Measurements from ENCODE around the gene NT5M. TPM values are rescaled to one million over a fixed set of nuclear protein-coding genes. Genes with fewer than 3 reads are reported as not detected.
"Not testable (repeated sequence)": the region's sequence is repeated elsewhere in the genome, so short reads cannot be mapped to it uniquely, and the experiment has no call there.

The NT5M gene
- polyA plus RNA-seq, 4 donors = 5.0 to 7.4 (median 6.2) TPM

DNA sequence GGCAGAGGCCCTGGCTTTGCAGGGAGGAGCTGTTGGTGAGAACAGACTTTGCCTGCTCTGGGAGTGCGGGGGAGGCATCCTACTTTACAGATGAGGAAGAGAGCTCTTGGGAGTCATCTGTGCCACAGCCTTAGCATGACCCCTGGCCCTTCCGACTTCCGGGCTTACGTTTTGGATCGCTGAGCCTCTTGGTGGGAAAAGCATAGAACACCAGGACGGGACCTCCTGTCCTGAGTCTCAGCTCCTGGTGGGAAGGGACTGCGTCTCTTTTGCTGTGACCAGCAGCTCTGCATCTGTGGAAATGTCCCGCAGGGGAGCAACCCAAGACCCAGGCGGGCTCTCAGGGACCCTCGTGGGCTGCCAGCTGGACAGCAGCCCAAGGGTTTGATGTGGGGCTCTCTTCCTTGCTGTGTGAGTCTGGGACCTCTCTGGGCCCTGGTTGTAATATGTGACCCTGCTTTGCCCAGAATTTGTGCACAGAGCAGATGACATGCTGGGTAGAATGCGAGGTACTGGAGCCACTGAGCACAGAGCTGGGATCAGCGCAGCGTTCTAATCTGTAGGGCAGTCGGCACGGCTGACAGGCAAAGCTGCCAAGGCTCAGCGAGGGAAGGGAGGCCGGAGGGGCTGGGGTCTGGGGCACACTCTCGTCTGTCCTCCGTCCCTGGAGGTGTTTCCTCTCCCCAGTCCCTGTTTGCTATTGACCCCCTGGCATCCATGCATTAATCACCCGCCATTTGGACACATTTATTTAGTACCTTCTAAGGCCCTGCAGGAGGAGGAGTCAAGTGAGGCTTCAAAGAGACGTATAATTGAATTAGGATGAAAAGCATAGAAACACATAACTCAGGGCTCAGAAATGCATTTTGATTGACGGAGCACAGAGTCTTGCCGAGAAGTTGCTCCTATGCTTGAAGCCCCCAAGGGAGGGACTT is 64.0 kb downstream of the NT5M start:
- DNase-seq (ENCODE audit: low read depth in 4 of 4, low spot score in 3 of 4) = no peak

DNA sequence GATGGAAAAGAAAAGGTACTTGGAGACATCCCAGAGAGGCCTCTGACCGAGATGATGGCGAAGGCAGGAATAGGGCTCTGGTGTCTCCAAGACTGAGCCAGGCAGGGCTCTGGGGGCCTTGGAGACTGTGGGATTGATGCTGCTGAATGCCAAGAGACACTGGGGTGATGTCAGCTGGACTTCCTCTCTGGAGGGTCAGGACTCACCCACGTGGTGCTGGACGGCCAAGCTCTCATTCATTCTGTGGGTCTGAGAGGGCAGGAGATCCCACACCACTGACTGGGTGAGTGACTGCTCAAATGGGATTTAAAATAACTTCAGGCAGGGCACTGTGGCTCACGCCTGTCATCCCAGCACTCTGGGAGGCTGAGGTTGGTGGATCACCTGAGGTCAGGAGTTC is 64.8 kb downstream of the NT5M start:
- no peak for DNase-seq (ENCODE audit: low read depth in 4 of 4, low spot score in 3 of 4)

DNA sequence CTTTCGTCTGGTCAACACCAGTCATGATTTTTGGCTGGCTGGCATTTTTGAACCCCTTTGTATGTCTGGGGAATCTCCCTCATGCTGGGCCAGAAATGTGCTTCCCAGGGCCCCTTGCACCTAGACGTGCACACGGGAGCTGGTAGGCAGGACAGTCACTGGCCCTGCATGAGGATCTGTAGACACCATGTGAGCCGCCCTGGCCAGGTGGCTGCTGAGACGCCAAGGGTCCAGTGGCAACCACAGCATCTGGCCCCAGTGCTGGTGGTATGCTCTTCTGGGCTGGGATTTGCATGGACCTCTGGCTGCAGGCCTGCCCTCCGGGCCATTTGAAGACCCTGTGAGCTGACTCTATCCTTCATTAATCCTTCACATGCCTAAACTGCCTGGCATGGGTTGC is 67.5 kb downstream of the NT5M start:
- no peak for DNase-seq (ENCODE audit: low read depth in 4 of 4, low spot score in 3 of 4)

DNA sequence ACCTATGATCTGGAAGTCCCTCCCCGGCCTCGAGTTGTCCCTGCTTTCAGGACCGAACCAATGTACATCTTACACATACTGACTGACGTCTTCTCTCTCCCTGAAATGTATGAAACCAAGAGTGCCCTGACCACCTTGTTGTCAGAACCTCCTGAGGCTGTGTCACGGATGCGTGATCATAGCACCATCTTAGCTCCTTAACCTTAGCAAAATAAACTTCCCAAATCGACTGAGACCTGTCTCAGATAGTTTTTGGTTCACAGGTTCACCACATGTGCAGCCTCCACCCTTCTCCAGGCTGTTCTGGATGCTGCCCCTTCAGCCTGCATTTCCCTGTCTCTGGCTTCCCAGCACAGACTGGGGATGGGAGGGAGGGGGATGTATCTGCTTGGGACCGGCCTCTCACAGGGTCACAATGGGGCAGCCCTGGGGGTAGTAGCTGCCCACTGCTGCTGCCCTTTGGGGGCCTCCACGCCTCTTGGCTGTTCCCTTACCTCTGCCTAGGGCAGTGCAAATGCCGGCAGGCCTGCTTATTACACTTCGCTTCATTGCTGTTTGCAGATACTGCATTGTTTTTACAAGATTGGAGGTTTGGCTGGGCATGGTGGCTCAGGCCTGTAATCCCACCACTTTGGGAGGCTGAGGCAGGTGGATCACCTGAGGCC is 69.8 kb downstream of the NT5M start:
- DNase-seq (ENCODE audit: low read depth in 4 of 4, low spot score in 3 of 4) = no peak

DNA sequence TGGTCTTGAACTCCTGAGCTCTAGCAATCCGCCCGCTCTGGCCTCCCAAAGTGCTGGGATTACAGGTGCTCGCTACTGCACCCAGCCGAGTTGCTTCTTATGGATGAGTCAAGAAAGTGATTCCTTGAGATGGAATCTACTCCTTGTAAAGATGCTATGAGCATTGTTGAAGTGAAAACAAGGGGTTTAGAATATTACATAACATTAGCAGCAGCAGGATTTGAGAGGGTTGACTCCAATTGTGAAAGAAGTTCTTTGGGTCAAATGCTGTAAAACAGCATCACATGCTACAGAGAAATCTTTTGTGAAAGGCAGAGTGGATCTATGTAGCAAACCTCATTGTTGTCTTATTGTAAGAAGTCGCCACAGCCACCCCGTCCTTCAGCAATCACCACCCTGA is 72.7 kb downstream of the NT5M start:
- DNase-seq (ENCODE audit: low read depth in 4 of 4, low spot score in 3 of 4) = no peak

DNA sequence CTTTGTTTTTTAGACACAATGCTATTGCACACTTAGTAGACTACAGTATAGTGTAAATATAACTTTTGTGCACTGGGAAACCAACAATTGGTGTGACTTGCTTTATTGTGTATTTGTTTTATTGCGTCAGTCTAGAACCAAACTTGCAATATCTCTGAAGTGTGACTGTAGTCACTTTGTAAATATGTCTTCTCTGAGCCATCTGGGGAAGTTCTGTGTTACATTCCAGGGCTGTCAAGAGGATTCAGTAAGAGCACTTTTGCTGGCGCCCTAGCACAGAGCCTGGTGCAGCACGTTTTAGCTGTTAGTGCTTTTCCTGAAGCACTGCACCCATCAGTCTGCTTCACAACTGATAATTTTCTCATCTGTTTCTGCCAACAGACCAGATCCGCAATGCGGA is 73.2 kb downstream of the NT5M start:
- no peak for DNase-seq (ENCODE audit: low read depth in 4 of 4, low spot score in 3 of 4)

DNA sequence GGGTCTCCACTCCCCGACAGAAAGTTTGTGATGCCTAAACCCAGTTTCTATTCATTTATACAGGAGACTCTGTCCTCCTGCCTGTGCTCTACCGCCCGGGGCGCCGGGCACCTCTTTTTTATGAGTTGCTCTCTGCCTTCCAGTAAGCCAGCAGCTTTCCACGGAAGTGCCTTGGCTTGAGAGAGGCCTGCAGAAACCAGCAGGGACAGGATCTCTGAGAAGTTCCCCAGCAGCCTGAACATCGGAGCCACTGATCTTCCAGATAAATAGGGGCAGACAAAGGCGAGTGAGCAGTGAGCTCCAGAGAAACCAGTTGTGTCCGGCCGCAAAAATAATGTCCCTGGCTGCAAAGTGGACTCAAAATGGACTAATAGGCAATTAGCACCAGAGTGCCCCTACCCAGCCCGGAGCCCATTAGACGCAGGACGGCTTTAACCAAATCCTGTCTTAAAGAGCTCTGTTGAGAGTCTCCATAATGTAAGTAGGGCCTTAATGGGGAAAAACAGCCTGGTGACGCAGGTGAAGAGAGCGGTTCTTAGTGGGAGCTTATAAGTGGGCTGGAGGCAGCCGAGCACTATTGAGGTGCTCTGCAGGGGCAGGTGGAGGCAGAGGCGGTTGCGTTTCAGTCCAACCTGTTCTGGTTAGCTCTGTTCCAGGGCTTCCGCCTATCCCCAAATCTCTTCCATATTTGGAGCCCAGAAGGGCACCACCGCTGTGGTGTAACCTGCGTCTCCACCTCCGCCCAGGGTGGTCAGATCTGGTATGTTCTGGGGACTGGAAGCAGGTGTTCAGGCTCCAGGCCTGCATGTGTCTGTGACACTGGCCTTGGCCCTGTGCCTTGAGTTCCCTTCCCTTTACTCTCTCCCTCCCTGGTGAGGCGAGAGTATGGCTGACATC is 74.1 kb downstream of the NT5M start:
- no peak for DNase-seq (ENCODE audit: low read depth in 4 of 4, low spot score in 3 of 4)

DNA sequence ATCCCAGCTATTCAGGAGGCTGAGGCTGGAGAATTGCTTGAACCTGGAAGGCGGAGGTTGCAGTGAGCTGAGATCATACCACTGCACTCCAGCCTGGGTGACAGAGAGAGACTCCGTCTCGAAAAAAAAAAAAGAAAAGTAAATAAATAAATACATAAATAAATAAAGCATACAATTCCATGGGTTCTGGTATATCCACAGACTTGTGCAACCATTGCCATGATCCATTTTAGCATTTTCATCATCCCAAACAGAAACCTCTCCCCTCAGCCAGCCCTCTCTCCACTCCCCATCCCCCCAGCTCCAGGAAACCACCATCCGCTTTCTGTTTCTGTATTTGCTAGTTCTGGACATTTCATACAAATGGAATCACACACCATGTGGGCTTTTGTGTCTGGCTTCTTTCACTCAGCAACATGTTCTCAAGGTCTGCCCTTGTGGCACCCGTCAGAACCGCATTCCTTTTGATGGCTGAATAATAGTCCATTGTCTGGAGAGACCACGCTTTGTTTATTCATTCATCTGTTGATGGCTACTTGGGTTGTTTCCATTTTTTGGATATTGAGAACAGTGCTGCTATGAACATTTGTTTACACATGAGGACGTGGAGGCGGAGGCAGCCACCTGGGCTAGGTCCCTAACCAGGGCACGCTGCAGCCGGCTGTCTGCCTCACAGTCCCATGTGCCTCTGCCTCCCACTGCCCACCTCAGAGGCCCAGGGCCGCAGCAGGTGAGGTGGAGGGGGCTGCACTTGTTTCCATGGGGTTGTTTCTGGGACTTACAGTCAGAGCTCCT is 76.2 kb downstream of the NT5M start:
- DNase-seq (ENCODE audit: low read depth in 4 of 4, low spot score in 3 of 4) = no peak

DNA sequence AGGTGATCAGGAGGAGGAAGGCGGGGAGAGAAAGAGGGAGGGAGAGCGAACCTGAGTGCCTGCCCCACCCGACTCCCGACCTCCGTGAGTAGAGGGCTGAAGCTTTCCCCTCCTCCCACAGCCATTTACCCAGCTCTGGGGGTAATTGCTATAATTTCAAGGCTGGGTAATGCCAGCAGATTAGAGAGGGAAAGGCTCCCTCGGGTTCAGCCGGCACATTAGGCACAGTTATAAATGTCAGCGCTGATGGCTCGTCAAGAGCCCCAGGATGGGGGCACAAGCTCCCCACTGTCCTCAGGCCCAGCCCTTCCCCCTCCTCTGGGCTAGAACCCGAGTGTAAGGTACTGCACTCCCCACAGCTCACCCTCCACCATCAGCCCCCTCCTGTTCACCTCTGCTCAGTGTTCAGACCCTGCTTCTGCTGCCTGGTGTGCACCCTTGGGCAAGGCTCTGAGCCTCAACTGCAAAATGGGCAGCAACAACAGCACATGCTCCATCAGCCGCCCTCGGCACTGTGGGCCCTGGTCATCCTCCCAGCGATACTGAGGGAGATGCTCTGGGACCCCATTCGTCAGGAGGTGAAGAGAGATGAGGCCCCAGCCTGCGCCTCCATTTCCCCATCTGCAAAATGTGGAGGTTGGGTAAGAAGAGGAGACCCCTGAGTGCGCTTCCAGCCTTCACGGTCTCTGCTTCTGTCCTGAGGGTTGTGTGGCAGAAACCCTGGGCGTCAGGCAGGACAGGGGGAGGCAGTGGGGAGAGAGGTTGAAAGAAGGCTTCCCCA is 77.2 kb downstream of the NT5M start:
- DNase-seq (ENCODE audit: low read depth in 4 of 4, low spot score in 3 of 4) = no peak

DNA sequence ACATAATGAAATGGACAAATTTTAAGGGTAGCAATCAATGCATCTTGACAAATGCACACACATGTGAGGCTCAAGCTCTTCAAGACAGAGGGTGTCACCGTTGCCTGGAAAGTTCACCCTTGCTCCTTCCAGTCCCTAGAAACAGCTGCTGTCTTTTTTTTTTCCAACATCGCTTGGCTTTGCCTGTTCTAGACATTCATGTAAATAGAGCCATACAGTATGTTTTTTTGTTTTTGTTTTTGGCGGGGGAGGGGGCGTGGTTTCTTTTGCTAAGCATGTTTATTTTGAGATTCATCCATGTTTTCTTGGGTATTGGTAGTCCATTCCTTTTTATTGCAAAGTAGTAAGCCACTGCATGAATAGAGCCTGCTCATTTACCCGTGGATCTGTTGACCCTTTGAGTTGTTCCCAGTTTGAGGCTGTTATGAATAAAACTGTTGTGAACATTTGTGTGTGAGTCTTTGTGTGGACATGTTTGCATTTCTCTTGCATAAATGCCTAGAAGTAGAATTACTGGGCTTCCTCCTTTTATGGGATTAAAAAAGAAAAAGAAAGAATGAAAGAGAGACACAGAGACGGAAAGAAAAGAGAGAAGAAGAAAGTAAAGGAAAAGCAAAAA is 78.4 kb downstream of the NT5M start:
- no peak for DNase-seq (ENCODE audit: low read depth in 4 of 4, low spot score in 3 of 4)

DNA sequence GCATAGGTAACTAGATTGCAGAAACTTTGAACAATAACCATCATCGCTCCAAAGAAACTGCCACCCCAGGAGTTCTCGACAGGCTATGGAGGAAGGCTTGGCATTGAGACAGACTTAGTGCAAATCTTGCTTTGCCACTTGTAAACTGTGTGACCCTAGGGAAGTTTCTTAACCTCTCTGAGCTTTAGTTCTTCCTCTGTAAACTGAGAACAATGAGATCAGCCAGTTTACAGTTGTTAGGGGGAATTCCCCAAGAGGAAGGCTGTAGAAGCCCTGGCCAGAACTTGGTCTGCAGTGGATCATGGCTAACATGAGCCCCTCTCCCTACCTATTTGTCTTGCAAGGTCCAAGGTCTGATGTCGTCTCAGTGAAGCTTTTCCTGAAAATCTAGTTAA is 78.9 kb downstream of the NT5M start:
- DNase-seq (ENCODE audit: low read depth in 4 of 4, low spot score in 3 of 4) = no peak

DNA sequence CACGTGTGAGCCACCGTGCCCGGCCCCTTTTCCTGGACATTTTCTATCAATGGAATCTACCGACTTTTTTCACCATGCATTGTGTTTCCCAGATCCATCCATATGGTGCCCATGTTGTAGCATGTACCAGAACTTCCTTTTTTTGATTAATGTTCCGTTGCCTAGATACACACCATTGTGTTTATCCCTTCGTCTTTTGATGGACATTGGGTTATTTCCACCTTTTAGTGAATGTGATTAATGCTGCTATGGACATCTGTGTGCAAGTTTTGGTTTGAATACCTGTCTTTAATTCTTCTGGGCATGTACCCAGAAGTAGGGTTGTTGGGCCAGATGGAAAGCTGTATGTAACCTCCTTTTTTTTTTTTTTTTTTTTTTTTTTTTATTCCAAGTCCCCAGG is 79.8 kb downstream of the NT5M start:
- no peak for DNase-seq (ENCODE audit: low read depth in 4 of 4, low spot score in 3 of 4)

DNA sequence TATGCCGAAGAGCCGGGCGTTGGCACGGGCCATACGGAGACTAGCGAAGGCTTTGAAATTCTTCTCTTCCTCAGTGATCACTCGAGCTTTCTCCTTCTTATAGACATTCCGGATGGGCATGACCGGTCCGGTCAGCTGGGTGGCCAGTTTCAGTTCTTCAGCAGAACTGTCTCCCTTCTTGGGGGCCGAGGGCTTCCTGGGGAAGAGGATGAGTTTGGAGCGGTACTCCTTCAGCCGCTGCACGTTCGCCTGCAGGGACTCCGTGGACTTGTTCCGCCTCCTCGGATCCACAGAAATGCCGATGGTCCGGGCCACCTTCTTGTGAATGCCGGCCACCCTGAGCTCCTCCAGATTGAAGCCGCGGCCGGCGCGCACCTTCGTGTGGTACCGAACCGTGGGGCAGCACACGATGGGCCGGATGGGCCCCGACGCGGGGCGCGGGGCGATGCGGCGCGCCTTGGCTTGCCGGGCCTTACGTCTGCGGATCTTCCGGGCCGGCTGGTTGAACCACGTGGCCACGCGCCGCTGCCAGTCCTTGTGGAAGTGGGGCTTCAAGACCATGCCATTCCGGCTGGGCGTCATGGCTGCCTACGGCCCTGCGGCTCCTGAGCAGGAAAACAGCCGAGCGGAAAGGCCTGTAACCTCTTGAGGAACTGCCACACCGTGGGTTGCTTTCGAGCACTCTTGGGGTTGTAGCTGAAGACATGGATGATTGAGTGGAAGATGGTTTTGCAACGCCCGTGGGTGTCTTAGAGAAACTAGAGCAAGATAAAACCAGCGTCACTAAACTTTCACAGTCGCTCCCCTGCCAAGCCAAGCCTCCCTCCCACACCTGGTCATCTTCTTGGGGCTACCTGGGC is 80.5 kb downstream of the NT5M start:
- not testable (repeated sequence) for DNase-seq (ENCODE audit: low read depth in 4 of 4, low spot score in 3 of 4)

DNA sequence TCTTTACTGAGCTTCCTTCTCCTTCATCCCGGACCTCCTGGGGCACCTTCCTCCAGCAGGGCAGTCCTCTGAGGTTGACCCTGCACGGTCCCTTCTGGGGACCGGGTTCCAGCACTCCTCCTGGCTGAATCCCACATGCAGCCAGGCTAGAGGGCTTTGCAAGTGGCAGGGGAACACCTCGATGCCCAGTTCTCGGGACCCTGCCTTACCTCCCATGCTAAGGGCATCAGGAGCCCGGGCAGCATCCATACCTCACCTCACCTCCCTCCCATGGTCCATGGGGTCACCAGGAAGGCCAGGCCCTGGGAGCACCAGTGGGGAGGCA is 81.1 kb downstream of the NT5M start:
- no peak for DNase-seq (ENCODE audit: low read depth in 4 of 4, low spot score in 3 of 4)

DNA sequence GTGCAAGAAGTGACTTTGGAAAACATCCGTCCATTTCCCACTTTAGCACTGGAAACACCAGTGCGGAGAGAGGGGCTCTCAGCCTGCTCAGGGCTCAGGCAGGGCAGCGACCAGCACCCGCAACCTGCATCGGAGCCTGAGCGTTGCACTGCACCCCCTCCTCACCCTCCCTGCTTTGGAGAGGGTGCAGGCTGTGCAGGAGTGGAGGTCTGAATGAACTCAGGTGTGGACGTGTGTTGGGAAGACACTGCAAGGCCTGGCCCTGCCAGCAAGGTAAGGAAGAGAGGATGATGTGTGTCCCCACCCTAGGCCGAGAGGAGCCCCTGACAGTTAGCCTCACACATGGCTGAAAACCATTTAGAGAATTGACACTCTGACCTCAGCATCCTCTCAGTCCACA is 81.8 kb downstream of the NT5M start:
- DNase-seq (ENCODE audit: low read depth in 4 of 4, low spot score in 3 of 4) = no peak

DNA sequence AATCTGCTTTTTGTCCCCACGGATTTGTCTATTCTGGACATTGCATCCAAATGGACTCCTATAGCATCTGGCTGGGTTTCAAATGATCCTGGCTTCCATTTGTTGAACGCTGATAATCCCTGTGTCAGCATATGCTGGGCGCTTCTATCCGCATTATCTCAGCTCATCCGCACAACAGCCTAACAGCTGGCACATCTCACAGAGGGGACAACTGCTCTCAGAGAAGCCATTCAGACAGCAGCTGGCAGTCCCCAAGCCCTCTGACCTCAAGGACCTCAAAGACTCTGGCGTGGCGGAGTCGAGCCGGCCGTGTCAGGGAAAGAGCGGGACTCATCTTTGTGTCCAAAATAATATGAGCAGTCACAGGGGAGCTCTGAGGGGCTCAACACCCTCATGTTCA is 82.3 kb downstream of the NT5M start:
- no peak for DNase-seq (ENCODE audit: low read depth in 4 of 4, low spot score in 3 of 4)

DNA sequence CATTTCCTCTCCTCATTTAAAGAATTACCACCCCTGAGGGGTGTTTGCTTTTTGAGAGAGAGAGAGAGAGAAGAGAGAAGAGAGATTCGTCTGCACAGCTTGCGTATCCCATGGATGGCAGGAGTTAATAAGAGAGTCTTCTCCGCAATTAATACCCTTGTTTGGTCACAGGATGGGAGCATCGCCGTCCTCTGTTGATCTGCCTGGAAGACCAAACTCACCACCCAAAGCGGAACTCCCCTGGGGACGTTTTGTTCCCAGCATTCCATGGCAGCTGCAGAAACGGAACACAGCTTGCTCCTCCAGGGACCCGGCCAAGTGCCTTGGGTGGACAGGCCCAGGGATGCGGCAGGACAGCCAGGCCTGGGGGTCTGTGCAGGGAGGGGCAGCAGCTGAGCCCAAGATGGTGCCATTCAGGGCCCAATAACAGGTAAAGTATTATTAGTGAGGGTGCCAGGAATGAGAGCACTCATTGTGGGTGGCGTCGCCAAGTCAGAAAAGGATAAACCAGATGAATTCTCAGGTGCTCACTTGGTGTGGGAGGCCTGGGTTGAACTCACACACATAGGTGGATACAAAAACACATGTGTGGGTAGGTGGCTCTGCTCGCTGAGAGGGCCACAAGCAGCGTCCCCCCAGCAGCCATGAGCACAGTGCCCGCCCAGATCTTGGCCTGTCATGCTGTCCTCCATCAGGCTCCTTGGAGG is 83.1 kb downstream of the NT5M start:
- no peak for DNase-seq (ENCODE audit: low read depth in 4 of 4, low spot score in 3 of 4)

DNA sequence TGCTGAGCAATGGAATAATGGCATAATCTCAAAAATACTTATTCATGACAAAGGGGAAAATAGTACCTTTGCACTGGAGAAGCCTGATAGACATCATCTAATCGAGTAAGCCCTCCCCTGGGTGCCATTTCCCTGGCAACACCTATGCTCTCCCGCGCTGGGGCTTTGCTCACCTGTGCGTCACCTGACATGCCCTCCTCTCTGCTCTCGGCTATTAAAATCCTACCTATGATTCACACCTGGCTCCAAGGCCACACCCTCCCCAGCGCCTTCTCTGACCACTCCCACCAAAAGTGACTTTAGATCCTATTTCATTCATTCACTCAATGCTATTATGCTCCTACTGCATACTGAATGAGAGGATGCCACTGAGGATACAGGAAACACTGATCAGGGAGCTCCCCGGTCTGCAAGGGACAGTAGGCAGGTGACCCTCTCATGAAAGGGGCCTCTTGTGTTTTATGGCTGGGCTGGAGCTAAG is 83.9 kb downstream of the NT5M start:
- no peak for DNase-seq (ENCODE audit: low read depth in 4 of 4, low spot score in 3 of 4)
